GM19455 (cell line): Measurements from ENCODE around the gene SMC6.

Experiments used
- ATAC-seq: cut with Tn5 transposase; IDR thresholded peaks from one replicate; pipeline ENCODE4 v1.9.1; 2021; ENCODE audit not compliant: unreplicated experiment

Gene SMC6

DNA sequence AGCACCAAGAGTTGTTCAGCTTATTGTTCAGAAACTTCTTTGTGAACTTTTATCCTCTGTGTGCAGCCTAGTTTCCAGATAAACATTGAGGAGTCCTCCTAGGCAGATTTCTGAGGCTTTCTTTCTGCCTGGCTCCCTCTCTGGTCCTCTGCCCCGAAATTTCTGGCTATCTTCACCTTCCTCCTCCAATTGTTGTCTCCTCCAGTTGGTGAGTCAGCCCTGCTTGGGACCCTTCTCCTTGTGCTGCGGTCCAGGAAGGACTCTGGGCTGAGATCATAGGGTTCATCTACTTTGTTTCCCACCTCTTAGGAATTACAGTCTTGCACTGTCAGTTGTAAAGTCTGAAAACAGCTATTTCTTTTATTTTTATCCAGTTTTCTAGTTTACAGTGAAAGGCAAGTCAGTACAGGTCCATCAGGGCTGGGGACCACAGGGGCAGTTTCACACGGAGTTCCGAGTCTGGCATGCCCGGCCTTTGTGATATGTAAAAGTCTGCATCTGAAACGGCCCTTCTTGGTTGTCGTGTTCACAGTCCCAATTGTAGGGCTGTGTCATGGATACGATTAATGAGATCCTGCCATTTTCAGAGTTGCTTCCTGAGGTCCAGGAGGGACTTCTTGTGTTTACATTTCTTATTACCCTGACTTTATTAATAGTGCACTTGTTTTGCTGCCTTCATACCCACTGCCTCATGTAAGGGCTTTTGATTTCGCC is 100.8 kb downstream of the SMC6 start:
- ATAC-seq: no peak

DNA sequence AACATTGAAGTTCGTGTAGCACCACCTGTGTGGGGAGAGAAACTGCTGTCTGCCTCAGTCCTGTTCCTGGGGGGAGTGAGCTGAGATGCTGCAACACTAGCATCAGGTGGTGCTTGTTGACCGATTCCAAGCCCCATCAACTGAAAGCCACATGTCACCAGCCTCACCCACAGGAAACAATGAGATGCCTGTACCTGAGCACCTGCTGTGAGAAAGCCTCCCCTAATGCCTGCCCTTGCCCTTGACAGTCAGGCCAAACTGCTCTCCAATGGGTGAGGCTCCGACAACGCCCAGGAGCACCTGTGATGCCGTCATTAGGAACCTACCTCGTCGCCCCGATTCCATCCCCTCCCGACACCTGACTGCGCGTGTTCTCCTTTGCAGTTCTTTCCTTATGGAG is 104.6 kb downstream of the SMC6 start:
- ATAC-seq: no peak

- ATAC-seq: no peak
These were observed 105.0 kb downstream of the SMC6 start for GRCh38 chr2:17648581-17648980.

DNA sequence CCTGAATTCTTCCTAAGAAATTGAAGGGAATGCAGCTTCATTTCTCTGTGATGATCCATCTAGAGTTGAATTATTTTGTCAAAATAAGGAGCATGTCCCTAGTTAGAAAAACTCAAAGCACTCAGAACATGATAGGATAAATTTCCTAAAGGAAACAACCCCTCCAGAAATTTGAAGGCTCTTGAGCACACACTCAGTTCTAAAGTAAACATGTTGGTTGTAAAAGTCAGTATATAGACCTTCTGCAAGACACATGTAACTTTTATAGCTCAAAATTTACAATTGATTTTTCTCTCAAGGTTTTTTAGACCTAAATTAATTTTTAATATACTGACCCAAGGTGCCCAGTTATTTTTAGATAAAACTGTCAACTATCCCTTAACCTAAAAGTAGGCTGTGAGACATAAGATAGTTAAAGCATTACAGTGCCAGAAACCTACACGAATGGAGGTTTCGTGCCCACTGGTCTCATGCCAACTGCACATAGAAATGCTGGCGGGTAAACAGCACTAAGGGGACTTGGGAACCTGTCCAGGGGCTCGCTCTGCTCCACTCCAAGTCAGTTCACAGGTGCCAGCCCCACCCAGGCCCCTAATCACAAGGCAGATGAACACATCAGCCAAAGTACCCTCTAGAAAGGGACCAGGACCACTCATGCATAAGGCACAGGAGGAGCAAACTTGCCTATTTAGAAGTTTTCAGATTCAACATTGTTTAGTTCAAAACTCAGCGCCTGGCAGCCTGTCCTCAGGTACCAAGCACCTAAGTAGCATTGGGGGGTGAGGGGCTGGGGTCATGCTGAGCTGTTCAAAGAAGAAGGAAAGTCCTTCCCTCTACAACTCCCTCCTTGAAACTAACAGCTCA is 106.5 kb downstream of the SMC6 start:
- no peak for ATAC-seq

DNA sequence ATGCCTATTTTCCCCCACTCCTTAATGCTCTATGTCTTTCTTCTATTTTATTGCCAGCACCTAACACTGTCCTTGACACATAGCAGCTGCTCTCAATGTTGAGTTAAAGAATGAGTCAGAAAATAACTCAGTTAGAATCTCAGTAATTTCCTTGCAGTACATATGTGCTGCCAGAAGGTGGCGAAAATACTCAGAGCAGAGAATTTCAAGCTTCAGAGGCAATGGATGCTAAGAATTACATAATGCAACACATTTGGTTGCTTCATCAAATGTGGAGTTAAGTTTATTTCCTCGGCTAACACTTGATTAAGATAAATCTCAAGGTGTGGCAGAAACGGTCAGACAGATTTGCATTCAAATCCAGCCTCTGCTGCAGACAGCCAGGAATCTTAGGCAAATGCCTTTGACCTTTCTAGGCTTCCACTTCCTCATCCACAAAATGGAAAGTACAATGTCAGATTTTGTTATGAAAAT is 107.5 kb downstream of the SMC6 start:
- peak; percentile 90 for ATAC-seq

- ATAC-seq: no peak
These were observed 108.5 kb downstream of the SMC6 start for GRCh38 chr2:17644997-17645720.

DNA sequence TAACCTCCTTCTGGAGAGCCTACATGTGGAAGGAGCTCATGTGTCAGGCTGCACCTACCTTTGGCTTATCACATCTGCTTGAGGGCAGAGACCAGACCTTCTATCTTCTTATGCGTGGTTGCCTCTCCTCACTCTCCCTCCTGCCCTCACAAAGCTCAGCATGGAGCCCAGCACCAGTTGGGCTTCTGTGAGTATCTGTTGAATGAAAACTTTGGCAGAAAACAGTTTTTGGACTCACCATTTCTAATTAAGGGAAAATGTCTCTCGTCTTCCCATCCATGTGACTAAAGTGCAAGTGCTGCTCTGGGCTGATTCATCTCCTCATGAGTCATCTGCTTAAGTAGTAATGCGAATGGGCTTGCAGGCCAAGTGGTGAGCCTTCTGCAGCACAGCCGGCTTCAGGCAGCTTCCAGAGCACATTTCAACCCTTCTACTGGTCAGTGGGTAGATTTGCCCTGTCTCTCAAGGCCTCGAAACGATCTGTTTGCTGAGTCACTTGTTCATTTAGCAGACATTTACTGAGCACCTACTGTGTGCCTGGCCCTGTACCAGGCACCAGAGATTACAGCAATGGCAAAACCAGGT is 110.5 kb downstream of the SMC6 start:
- no peak for ATAC-seq

DNA sequence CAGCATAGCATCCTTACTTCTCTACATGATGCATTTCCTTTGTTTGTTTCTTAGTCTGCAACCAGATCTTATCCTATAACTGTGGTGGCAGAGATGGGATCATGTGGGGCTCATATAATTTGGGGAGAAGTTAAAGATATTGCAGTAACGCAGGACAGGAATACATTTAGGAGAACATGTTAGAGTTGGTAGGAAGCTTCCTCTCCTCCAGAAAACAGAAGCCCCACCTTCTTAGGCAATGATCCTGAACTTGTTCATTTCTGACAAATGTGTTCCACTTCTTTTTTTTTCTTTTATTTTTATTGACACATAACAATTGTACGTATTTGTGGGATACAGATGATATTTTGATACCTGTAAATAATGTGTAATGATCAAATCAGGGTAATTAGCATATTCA is 113.2 kb downstream of the SMC6 start:
- ATAC-seq: no peak

- ATAC-seq: no peak
These were observed 115.3 kb downstream of the SMC6 start for GRCh38 chr2:17638196-17638743.

DNA sequence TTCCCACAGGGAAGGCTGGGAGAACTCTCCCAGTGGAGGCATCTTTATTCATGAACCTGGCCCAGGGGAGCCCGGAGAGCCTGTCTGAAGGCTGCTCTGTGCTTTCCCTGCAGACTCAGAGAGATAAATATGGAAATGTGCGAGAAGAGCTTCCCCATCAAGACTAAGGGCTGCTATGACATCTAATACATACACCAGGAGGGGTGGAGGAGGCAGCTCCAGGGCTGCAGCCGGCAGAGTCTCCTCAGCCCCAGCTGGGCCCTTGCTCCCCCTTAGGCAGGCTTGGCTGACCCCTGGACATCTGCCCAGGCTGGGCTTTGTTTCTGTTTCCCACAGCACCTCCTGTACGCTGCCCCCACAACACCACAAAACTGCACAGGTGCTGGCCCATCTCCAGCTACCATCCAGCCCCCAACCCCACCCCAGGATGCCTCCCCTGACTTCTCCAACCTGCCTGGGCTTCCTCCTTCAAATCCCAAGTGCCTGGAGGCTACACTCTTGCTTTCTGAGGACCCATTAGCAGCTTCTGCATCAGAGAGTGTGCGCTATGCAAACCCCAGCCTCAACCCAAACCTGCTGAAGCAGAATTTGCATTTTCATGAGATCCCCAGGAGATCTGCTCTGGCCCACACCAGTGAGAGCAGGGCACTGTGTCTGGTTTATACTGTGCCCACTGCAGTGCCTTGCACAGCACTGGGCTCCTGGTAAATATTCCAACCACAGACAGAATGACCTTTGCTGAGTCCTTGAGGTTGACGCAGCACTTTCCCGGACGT is 116.3 kb downstream of the SMC6 start:
- no peak for ATAC-seq

GRCh38 chr2:17636257-17636656 is 117.4 kb downstream of the SMC6 start:
- no peak for ATAC-seq

DNA sequence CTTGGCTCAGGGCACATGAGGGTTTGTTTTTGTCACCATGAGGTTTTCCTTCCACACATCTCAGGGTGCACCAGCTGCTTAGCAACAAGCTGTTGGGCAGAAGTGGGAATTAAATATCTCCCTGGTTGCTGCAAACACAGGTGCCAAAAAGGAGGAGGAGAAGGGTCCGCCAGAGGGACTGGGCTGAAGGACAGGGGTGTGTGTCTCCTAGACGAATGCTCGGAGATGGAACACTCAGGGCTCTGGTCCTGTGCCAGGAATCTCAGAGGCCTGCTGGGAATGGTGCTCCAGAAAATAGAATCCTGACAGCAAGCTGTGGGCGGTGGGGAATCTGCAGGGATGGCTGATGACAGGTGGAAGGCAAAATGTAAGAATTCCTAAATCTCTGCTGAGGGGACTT is 118.6 kb downstream of the SMC6 start:
- ATAC-seq: no peak

DNA sequence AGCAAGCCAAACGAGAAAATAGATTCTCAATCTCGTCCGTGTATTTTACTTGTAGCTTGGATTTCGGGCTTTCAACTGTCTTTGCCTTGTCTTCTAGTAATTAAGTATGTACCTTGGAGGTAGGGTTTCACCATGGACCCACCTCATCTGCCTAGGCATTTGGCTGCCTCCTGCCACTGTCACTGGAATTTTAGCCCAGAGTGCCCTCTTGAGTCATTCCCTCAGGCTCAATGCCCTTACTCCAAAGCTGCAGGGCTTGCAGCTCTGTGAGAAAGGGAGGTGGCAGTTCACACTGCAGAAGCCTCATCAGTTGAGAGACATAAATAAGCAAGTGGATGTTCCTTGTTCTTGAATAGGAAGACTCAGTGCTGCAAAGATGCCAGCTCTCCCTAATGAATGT is 123.5 kb downstream of the SMC6 start:
- no peak for ATAC-seq

- ATAC-seq: no peak
These were observed 125.0 kb downstream of the SMC6 start for GRCh38 chr2:17628349-17629261.

- ATAC-seq: no peak
These were observed 126.2 kb downstream of the SMC6 start for GRCh38 chr2:17627434-17627833.

DNA sequence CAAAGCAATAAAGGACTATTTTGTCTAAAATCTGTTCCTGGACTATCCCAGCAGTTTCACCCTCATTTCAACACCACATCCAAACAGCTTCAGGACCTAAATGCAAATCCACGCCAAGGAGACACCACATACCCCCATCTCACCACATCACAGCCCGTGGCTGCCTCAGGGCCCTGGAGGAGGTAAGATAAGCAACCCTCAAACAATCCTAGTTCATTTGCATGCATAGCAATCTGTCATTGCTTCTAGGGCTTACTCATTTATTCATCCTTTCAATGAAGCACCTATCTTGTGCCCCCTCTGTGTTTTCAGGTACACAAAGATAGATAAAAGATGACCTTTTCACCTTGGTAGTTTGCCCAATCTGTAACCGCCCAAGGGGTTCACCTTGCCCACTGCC is 126.6 kb downstream of the SMC6 start:
- ATAC-seq: no peak

DNA sequence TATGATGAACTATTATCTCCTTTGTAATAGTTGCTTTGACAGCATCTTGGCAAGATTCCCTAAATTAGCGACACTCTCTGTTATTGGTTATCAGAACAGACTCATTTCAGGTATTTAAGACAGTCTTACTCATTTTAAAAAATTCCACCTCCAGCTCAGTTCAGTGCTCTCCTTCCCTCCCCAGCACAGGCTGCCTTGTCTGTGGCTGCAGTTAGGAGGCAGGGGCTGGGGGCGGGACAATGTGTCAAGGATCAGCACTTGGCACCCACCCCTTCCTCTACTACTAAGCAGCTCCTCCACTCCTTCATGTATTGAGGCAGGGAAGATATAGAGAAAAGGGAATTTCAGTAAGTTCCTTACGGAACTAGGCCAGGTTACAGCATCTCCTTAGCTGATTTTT is 128.2 kb downstream of the SMC6 start:
- ATAC-seq: no peak

GRCh38 chr2:17621781-17622180 is 131.8 kb downstream of the SMC6 start:
- ATAC-seq: no peak

GRCh38 chr2:17620841-17621240 is 132.8 kb downstream of the SMC6 start:
- ATAC-seq: no peak
